Endothelial cell of umbilical vein (primary cell): ENCODE measurements around the gene NRG3.

Experiments used
- POLR2A ChIP-seq: IDR thresholded peaks from 2 replicates; pipeline ENCODE4 v1.6.1; 2012; ENCODE audit warnings: low read depth, mild to moderate bottlenecking, control low read depth, low read length
- TF ChIP-seq, protein P1 (sequence below), 2 donors: IDR thresholded peaks; 1 replicate in 1 of 2; 2 replicates in 1 of 2; pipeline ENCODE4 v1.5.1; 2011; ENCODE audit warnings: low read length in 2 of 2, mild to moderate bottlenecking in 2 of 2, moderate library complexity in 2 of 2, control low read depth in 1 of 2, inconsistent platforms in 1 of 2, low read depth in 1 of 2; ENCODE audit not compliant: insufficient read depth in 1 of 2; ENCODE audit errors: extremely low read depth in 1 of 2

DNA sequence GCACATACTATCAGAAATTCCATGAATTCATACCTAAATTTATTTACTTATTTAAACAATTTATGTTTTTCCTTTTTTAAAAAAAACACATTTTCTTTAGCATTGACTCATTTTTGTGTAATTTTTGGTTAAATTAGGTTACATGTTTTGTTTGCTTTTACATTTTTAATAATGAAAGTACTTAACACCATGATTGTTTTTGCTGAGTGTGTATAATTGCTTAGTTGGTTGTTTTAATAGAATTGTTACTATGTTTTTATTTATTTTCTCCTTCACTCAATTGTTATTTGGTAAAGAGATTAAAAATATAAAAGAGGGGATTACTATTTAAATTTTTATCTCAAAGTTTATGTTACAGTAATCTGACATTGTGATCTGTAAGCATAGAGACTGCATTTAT is 508.4 kb downstream of the NRG3 start:
- TF ChIP-seq, protein P1, sequence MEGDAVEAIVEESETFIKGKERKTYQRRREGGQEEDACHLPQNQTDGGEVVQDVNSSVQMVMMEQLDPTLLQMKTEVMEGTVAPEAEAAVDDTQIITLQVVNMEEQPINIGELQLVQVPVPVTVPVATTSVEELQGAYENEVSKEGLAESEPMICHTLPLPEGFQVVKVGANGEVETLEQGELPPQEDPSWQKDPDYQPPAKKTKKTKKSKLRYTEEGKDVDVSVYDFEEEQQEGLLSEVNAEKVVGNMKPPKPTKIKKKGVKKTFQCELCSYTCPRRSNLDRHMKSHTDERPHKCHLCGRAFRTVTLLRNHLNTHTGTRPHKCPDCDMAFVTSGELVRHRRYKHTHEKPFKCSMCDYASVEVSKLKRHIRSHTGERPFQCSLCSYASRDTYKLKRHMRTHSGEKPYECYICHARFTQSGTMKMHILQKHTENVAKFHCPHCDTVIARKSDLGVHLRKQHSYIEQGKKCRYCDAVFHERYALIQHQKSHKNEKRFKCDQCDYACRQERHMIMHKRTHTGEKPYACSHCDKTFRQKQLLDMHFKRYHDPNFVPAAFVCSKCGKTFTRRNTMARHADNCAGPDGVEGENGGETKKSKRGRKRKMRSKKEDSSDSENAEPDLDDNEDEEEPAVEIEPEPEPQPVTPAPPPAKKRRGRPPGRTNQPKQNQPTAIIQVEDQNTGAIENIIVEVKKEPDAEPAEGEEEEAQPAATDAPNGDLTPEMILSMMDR (IDR thresholded peaks at IDR 0.05; ENCODE audit: extremely low read depth in 1 of 2, insufficient read depth in 1 of 2, low read depth in 1 of 2, low read length in 2 of 2): no peak
- no peak for TF ChIP-seq POLR2A
